Gastroesophageal sphincter (tissue), 4 donors: ENCODE measurements around the gene COX5A. TPM values are rescaled to one million over a fixed set of nuclear protein-coding genes. Genes with fewer than 3 reads are reported as not detected.
"Not testable (repeated sequence)": the region's sequence is repeated elsewhere in the genome, so short reads cannot be mapped to it uniquely, and the experiment has no call there.

ENCODE experiments used
- ATAC-seq: fragments of 150-250 bp; one replicate; pipeline ENCODE4 v1.9.1; 2016; ENCODE audit warnings: mild to moderate bottlenecking, moderate library complexity
- H3K27ac ChIP-seq, 4 donors: fragments of 200-600 bp; sonication (generic) in 3 of 4; 1 replicate in 3 of 4; 2 replicates in 1 of 4; pipeline ENCODE4 v1.5.1; 2016 to 2019
- H3K27me3 ChIP-seq: fragments of 200-600 bp; sonication (generic); one replicate; pipeline ENCODE4 v1.5.1; 2019
- H3K36me3 ChIP-seq, 2 donors: fragments of 200-600 bp; sonication (generic); one replicate each; pipeline ENCODE4 v1.5.1; 2019; ENCODE audit warnings: control low read depth in 1 of 2
- H3K4me1 ChIP-seq, 3 donors: fragments of 200-600 bp; sonication (generic); 1 replicate in 2 of 3; 2 replicates in 1 of 3; pipeline ENCODE4 v1.5.1; 2016 to 2019; ENCODE audit warnings: control low read depth in 2 of 3
- H3K4me3 ChIP-seq, 2 donors: fragments of 200-600 bp; sonication (generic); one replicate each; pipeline ENCODE4 v1.5.1; 2019; ENCODE audit warnings: mild to moderate bottlenecking in 1 of 2, moderate library complexity in 1 of 2
- H3K9me3 ChIP-seq, 3 donors: fragments of 200-600 bp; sonication (generic); one replicate each; pipeline ENCODE4 v1.5.1; 2017 to 2019; ENCODE audit warnings: control low read depth in 2 of 3
- EP300 ChIP-seq: sonication (generic); formaldehyde crosslinking; IDR thresholded peaks from one replicate; pipeline ENCODE4 v1.6.1; 2017; ENCODE audit warnings: antibody characterized with exemption, mild to moderate bottlenecking
- POLR2A ChIP-seq, 2 donors: fragments of 450-650 bp; IDR thresholded peaks; one replicate each; pipeline ENCODE4 v1.6.1; 2017; ENCODE audit warnings: antibody characterized with exemption in 2 of 2, mild to moderate bottlenecking in 2 of 2, moderate library complexity in 1 of 2
- POLR2AphosphoS5 ChIP-seq: sonication (generic); formaldehyde crosslinking; IDR thresholded peaks from one replicate; pipeline ENCODE4 v1.6.1; 2017; ENCODE audit warnings: antibody characterized with exemption
- WGBS, 2 donors: methylation state at CpG; one replicate each; pipeline ENCODE4 v1.1.5; 2018; ENCODE audit warnings: low coverage in 1 of 2; 5-methylcytosine and 5-hydroxymethylcytosine counted together
- total RNA-seq, 4 donors: library from RNA; depleted of rRNA; stranded (reverse); fragments of >200 nt; gene quantifications; one replicate each; pipeline ENCODE4 v1.1.0, GENCODE V29; 2016
- TF ChIP-seq, protein P1 (sequence below), 4 experiments: fragments of 200-600 bp in 2 of 4; fragments of 450-650 bp in 2 of 4; sonication (generic) in 1 of 4; IDR thresholded peaks; one replicate each; pipeline ENCODE4 v1.5.1; 2017 to 2019; ENCODE audit warnings: antibody characterized with exemption in 4 of 4, mild to moderate bottlenecking in 2 of 4, moderate library complexity in 2 of 4

COX5A gene
- total RNA-seq, 4 donors from 2014 or later: 57.9 to 105 (median 94.5) TPM

- WGBS, 2 donors: 80 to 92% methylated on average over 1 to 2 of the region's 3 CpGs
- peaks cover 0 to 9% (median 2%) of the 10 kb centered on the region in 3 donors for H3K4me1 ChIP-seq
- ATAC-seq: no peak
- no peak overlapping the region for H3K27ac ChIP-seq
- TF ChIP-seq, protein P1, sequence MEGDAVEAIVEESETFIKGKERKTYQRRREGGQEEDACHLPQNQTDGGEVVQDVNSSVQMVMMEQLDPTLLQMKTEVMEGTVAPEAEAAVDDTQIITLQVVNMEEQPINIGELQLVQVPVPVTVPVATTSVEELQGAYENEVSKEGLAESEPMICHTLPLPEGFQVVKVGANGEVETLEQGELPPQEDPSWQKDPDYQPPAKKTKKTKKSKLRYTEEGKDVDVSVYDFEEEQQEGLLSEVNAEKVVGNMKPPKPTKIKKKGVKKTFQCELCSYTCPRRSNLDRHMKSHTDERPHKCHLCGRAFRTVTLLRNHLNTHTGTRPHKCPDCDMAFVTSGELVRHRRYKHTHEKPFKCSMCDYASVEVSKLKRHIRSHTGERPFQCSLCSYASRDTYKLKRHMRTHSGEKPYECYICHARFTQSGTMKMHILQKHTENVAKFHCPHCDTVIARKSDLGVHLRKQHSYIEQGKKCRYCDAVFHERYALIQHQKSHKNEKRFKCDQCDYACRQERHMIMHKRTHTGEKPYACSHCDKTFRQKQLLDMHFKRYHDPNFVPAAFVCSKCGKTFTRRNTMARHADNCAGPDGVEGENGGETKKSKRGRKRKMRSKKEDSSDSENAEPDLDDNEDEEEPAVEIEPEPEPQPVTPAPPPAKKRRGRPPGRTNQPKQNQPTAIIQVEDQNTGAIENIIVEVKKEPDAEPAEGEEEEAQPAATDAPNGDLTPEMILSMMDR (IDR thresholded peaks at IDR 0.05): no peak
- TF ChIP-seq POLR2AphosphoS5 (no peak), EP300 (no peak), POLR2A (IDR thresholded peaks at IDR 0.05) (no peak)
- peaks cover 0 to 97% of the 10 kb centered on the region in 2 donors for H3K36me3 ChIP-seq
- H3K27me3 ChIP-seq: no peaks in the 10 kb centered on the region
- no peak overlapping the region for H3K4me3 ChIP-seq
- H3K9me3 ChIP-seq: no peaks in the 10 kb centered on the region
These were observed 41.6 kb downstream of the COX5A start for GRCh38 chr15:74896316-74896715.

- WGBS, 2 donors: 82 to 100% methylated on average over 2 to 3 of the region's 6 CpGs
- Histone ChIP-seq H3K4me1 (peaks cover 0 to 9% (median 0%) of the 10 kb centered on the region in 3 donors), H3K27ac (no peak overlapping the region), H3K4me3 (no peak overlapping the region), H3K9me3 (no peaks in the 10 kb centered on the region), H3K27me3 (no peaks in the 10 kb centered on the region), H3K36me3 (peaks cover 0 to 94% of the 10 kb centered on the region in 2 donors)
- TF ChIP-seq, protein P1 (IDR thresholded peaks at IDR 0.05): no peak
- no peak for TF ChIP-seq POLR2A (IDR thresholded peaks at IDR 0.05)
- no peak for ATAC-seq
These were observed 42.0 kb downstream of the COX5A start for GRCh38 chr15:74895830-74896229.

DNA sequence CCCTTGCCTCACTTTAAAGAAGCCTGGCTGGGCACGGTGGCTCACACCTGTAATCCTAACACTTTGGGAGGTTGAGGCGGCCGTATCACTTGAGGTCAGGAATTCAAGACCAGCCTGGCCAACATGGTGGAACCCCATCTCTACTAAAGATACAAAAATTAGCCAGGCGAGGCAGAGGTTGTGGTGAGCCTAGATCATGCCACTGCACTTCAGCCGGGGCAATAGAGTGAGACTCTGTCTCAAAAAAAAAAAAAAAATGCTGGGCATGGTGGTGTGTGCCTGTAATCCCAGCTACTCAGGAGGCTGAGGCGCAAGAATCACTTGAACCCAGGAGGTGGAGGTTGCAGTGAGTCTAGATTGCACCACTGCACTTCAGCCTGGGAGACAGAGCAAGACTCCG is 43.5 kb downstream of the COX5A start:
- not testable (repeated sequence) for H3K27me3 ChIP-seq, H3K27ac ChIP-seq, ATAC-seq, H3K9me3 ChIP-seq, H3K4me3 ChIP-seq
- 90 to 93% methylated on average over 3 to 4 of the region's 7 CpGs for WGBS, 2 donors
- Histone ChIP-seq H3K4me1 (peaks cover 0 to 19% (median 5%) of the 10 kb centered on the region in 3 donors), H3K36me3 (peaks cover 0 to 80% of the 10 kb centered on the region in 2 donors)

- H3K4me3 ChIP-seq: no peak overlapping the region
- ATAC-seq: no peak
- no peak overlapping the region for H3K27ac ChIP-seq
- no peaks in the 10 kb centered on the region for H3K9me3 ChIP-seq
- H3K4me1 ChIP-seq: peaks cover 0 to 27% (median 10%) of the 10 kb centered on the region in 3 donors
- peaks cover 0 to 72% of the 10 kb centered on the region in 2 donors for H3K36me3 ChIP-seq
- 100% methylated on average over 1 of the region's 3 CpGs; no CpG with 5 or more reads in 1 of the 2 donors for WGBS, 2 donors
- TF ChIP-seq, protein P1 (IDR thresholded peaks at IDR 0.05): no peak
- TF ChIP-seq POLR2AphosphoS5 (no peak), EP300 (no peak), POLR2A (IDR thresholded peaks at IDR 0.05) (no peak)
- no peaks in the 10 kb centered on the region for H3K27me3 ChIP-seq
These were observed 44.2 kb downstream of the COX5A start for GRCh38 chr15:74893627-74894026.

GRCh38 chr15:74892931-74893330 is 44.9 kb downstream of the COX5A start:
- TF ChIP-seq POLR2A (IDR thresholded peaks at IDR 0.05): no peak
- no peak for TF ChIP-seq POLR2AphosphoS5
- TF ChIP-seq, protein P1 (IDR thresholded peaks at IDR 0.05): no peak
- TF ChIP-seq EP300: no peak
- H3K9me3 ChIP-seq: no peaks in the 10 kb centered on the region
- ATAC-seq: no peak
- H3K4me1 ChIP-seq: peaks cover 0 to 29% (median 11%) of the 10 kb centered on the region in 3 donors
- no peak overlapping the region for H3K27ac ChIP-seq
- peaks cover 0 to 65% of the 10 kb centered on the region in 2 donors for H3K36me3 ChIP-seq
- no peaks in the 10 kb centered on the region for H3K27me3 ChIP-seq
- WGBS, 2 donors: 100% methylated on average over 1 of the region's 2 CpGs
- no peak overlapping the region for H3K4me3 ChIP-seq
